Measurements from ENCODE around the gene ZNF648.
"Not testable (repeated sequence)": the region's sequence is repeated elsewhere in the genome, so short reads cannot be mapped to it uniquely, and the experiment has no call there.

Gene ZNF648

GRCh38 chr1:182010800-182011370 lies 50.6 kb downstream of the ZNF648 start:
- not testable (repeated sequence) for DNase-seq

GRCh38 chr1:182005398-182005797 lies 56.1 kb downstream of the ZNF648 start:
- DNase-seq: not testable (repeated sequence)

GRCh38 chr1:182004601-182005000 lies 56.9 kb downstream of the ZNF648 start:
- DNase-seq: no peak

All from T1000 (cell line).